Stimulated activated CD8-positive, alpha-beta memory T cell treated with anti-CD3 and anti-CD28 coated beads, Interleukin-4, amount 100 ng/mL, for 1 hour (primary cell): ENCODE measurements around the gene BCL2A1.
"Not testable (repeated sequence)": the region's sequence is repeated elsewhere in the genome, so short reads cannot be mapped to it uniquely, and the experiment has no call there.

Source experiments
- DNase-seq, 2 donors: peaks; one replicate each; pipeline ENCODE4 v3.0.0-alpha.2; 2020; ENCODE audit warnings: low read depth in 2 of 2, low spot score in 1 of 2

Gene BCL2A1

DNA sequence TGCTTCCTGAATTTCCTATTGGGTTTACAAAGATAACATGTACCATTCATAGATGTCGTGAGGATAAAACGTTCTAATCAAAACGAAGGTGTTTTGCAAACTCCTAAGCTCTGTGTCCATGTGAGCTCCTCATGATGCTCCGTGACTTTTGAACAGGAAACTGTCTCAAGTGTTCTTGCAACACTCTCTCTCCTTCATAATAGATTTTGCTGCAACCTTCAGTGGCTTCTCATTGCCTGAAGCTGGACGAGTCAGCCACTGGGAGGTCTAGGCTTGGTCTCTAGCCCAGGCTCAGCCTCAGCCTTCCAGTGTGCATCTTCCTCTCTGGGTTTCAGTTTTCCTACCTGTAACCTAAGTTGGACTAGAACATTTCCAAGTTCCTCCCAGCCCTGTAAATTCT lies 18.7 kb upstream of the BCL2A1 start:
- no peak for DNase-seq

DNA sequence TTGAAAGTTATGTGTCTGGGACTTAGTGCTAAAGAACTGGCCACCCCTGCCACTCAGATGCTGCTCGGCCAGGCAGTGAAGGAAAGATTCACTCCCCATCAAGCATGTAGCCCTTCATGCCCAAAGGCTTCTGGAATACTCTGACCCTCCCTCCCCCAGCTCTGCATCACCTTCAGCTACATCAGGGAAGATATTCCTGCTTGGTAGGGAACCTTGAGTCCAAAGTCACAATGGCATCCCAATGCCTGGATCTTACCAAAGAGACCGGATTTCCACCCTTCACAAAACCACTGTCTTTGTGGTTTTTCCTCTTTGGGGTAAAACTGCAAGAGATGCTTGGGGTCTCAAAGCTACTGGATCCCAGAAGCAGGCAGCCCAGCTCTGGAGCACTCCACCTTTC lies 18.2 kb upstream of the BCL2A1 start:
- no peak for DNase-seq

DNA sequence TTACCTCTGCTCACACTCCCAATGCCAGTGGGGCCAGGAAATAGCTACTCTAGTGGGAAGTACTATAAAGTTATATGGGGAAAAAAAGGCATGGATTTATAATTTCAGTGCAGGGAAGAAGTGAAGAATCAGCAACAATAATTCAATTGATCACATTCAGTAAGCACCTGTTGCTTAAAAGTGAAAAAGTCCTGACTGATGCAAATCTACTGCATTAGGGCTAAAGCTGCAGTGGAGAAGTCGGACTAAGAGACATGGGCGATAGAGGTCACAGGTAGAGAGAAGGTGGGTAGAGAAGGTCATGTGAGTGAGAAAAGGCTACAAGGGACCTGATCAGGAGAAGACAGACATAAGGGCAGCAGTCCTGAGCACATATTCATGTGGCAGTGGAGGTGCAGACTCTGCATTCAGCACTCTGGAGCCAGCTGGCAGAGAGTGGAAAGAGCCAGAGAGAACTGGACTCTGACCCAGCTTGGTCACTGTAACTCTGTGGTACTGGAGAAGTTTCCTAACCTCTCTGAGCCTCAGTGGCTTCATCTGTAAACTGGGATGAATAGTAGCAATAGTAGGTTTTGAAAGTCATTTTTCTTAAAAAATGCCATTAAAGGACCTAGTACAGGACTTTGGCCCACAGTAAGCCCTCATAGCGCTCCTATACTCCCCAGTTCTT lies 17.6 kb upstream of the BCL2A1 start:
- no peak for DNase-seq

DNA sequence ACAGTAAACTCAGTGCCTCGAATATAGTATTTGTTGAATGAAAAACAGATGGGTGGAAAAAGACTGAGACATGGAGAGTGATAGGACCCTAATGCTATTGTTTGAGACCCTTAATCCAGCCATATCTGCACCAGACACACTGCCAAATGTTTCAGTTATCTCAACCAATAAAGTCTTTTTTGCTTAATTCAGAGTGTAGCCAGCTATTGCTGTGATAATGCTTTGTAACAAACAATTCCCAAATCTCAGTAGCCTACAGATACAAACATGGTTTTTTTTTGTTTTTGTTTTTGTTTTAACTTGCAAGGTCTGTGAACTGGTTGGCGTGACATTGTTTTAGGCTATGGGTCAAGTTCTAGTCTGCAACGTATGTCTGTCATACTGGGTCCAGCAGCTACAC lies 17.0 kb upstream of the BCL2A1 start:
- no peak for DNase-seq

DNA sequence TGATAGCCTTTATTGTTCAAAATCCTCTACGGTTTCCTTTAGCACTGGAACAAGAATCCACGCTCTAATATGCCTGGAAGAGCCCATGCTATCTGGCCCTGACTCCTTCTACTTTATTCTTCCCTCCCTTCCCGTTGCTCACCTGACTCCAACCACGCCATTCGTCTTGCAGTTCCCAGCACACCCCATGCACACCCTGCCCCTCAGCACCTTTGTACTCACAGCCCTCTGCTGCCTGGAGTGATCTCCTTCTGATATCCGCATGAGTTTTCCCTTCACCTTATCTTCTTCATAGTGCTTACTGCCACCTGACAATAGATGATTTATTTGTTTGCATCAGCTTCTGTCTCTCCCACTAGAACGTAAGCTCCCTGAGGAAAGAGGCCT lies 16.6 kb upstream of the BCL2A1 start:
- no peak for DNase-seq

DNA sequence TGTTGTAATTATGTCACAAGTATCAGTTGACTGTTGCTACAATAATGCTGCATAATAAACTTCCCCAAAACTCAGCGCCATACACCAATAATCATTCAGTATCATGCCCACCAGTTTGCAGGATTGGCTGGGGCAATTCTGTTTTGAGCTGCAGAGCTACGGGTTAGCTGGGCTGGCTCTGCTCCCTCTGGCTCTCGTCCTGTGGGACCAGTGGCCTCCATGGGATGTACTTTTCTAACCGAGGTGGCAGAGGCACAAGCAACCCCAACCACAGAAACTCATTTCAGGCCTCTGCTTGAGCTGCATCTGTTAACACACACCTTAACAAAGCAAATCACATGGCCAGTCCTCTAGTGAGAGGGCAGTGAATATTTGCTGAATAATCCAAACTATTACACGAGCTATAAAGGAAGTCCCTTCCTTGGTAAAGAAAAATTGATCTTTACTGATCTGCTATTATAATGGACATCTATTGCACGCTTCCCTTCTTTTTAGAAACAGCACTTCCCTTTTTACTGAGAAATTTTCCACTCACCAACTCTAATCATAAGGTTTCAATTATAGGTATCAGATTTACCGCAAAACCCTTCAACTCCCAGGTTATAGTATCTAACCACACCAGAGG lies 10.9 kb upstream of the BCL2A1 start:
- DNase-seq: no peak

GRCh38 chr15:79978655-79979514 lies 7.9 kb upstream of the BCL2A1 start:
- no peak for DNase-seq

- no peak for DNase-seq
These were observed 7.3 kb upstream of the BCL2A1 start for GRCh38 chr15:79978260-79978654.

- DNase-seq: no peak
These were observed 6.5 kb upstream of the BCL2A1 start for GRCh38 chr15:79977431-79978054.

GRCh38 chr15:79973456-79974195 lies 2.6 kb upstream of the BCL2A1 start:
- no peak for DNase-seq

DNA sequence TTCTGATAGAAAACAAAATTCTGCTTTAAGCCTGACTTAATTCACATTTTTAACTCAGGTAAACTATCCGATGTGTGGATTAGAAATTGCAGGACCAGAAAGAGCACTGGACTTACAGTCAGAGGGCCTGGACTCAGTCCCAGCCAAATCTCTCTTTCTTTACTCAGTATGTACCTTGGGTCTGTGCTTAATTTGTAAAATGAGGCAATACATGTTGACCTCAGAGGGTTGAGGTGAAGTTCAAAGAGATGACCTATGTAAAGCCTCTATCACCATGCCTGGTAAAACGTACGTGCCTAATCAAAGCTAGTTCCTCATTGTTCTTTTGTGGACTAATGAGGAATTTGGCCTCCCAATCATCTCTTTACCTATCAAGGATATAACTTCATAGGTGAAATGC lies 1.9 kb upstream of the BCL2A1 start:
- DNase-seq: no peak

DNA sequence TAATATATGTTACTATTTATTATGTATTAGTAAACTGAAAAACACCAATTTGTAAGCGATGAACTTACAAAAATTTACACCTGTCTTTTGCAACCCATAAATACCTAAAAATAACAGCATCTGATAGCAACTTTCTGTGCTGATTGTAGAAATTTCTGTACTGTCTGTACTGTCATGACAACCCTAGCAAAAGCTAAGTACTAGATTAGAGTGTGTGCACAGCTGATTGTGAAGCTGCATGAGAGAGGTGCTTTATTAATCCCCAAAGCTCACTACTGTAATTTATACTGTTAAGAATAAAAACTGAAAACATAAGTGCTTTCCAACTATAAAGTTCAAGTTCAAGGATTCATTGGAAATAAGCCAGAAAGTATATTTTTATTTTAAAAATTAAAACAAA lies 815 bp downstream of the BCL2A1 start:
- DNase-seq: no peak

DNA sequence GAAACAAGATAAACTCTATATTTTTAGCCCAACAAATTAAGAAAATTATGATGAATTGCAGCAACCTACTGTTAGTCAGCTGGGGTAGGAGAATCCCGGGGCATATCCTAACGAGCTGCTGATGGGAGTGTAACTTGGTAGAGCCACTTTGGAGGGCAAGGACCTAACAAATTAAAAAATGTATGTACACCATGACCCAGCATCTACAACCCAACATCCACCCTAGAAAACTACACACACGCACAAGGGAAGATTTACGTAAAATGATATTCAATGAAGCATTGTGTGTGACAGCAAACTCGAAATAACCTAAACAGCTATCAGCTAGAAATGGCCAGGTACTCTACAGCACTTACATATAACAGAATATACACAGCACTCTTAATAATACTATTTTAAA lies 1.9 kb downstream of the BCL2A1 start:
- no peak for DNase-seq

- DNase-seq: no peak
These were observed 3.5 kb downstream of the BCL2A1 start for GRCh38 chr15:79967298-79968182.

- no peak for DNase-seq
These were observed 4.2 kb downstream of the BCL2A1 start for GRCh38 chr15:79966634-79967297.

- no peak for DNase-seq
These were observed 5.0 kb downstream of the BCL2A1 start for GRCh38 chr15:79965846-79966630.

DNA sequence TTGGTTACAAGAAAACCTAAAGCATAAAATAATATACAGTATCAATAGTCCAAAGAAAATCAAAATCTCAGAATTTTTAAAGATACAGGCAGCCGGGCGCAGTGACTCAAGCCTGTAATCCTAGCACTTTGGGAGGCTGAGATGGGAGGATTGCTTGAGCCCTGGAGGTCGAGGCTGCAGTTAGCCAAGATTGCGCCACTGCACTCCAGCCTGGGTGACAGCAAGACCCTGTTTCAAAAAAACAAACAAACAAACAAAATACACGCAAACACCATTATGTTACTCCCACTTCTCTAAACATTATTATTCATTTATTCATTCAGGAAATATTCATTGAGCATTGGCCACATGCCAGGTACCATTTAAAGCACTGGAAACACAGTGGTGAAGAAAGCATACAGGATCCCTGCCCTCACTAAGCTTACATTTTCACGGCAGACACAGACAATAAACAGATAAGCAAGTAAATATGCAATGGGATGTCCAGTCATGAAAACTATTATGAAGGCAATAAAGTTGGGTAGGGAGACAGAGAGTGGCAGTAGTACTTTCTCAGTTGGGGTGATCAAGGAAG lies 6.7 kb downstream of the BCL2A1 start:
- no peak for DNase-seq

DNA sequence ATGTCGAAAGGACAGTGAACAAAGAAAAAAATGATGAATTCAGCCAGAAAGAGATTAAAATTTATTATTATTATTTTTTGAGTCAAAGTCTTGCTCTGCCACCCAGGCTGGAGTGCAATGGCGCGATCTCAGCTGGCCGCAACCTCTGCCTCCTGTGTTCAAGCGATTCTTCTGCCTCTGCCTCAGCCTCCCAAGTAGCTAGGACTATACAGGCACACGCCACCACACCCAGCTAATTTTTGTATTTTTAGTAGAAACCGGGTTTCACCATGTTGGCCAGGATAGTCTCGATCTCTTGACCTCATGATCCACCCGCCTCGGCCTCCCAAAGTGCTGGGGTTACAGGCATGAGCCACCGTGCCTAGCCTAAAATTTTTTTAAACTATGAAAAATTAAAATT lies 8.1 kb downstream of the BCL2A1 start:
- not testable (repeated sequence) for DNase-seq
